GM10266 (cell line): ENCODE data around the gene DLGAP4.
A peak's percentile ranks its signal among the peaks of the same experiment; 100 is the strongest.

ENCODE experiments used
- DNase-seq: peaks from one replicate; pipeline ENCODE4 v3.0.0; 2012; ENCODE audit errors: extremely low spot score
- CTCF ChIP-seq: IDR thresholded peaks from 2 replicates; pipeline ENCODE4 v1.5.1; 2012; ENCODE audit warnings: mild to moderate bottlenecking, low read depth; ENCODE audit not compliant: control insufficient read depth, insufficient read depth; ENCODE audit errors: missing control alignments

DLGAP4 gene

GRCh38 chr20:36490191-36490590 is 184.1 kb downstream of the DLGAP4 start:
- TF ChIP-seq CTCF, result no peak

DNA sequence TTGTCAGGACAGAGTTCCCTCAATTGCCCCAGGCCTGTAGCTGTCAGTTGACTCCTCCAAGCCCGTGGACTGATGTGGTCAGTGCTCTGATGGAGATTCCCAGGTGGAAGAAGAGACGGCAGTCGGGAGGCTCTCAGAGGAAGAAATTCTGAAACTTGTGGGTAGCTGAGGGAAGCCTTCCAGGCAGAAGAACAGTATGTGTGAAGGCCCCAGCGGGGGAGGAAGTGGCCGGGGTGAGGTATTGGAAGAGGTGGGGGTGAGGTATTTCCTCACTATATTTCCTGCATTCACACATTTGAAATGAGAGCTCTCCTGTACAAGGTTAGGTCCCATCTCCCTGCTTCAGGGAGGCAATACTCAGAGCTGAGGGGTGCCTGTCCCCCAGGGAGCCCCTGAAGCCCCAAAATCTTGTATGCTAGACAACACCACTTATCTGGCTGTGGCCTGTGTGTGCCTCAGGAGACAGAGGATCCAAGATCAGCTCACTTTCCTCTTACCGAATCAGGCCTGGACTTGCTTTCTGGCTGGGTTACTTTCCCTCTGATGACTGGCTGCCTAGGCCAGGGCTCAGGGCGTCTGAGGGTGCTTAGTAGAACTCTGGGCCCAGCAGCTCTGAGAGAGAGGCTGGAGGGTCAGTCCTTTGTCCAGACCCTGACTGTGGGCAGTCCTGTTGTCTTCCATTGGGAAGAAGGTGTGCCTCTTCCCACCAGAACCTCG is 185.9 kb downstream of the DLGAP4 start:
- peak; percentile 69 for DNase-seq
- no peak for TF ChIP-seq CTCF

More at GRCh38 chr20:36490191-36490590, 184.1 kb downstream of the DLGAP4 start:
- no peak for DNase-seq

DNA sequence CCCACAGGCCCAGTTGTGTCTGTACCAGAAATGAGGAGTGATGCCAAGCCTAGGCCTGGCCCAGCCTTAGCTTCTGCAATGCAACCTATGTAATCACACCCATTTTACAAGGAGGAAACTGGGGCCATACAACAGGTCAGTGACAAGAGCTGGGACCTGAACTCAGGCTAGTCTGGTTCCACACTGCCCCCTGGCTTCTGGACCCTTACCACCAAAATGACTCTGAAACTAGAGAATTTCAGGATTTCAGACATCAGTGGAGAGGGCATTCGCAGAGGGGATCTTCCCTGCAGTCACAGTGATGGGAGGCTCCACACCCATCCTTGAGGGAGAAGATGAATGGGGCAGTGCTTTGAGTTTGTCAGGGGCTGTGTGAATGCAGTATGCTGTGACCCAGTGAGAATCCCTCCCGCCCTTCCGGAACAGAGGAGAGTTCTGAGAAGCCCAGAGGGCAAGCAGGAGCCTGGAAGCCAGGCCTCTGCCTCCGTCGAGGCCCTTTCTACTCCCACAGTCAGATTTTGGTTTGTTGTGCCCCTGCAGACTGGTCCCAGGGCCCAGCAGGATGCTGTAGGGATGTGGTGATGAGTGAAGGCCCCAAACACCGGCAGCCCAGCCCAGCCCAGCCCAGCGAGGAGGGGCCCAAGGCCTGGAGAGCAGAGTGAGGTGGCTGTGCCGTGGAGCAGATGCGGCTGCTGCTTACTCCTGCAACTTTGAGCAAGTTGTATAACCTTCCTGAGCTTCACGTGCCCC is 187.1 kb downstream of the DLGAP4 start:
- peak; percentile 54 for DNase-seq
- peak; percentile 50 for TF ChIP-seq CTCF

DNA sequence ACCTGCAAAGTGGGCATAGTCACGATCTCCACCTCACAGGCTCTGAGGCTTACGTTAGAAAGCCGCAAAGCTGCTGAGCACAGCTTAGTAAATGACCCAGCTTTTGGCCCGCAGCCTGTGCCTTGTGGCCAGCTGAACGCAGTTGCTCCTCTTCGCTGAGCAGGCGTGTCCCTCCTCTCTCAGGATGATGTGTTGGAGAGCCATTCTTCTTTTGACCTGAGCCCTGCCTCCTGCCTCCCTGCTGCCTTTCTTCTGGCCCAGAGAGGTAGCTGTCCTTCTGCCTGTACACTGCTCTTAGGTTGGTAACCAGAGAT is 187.6 kb downstream of the DLGAP4 start:
- TF ChIP-seq CTCF, result no peak
- DNase-seq, result no peak

- no peak for TF ChIP-seq CTCF
- no peak for DNase-seq
These were observed 190.8 kb downstream of the DLGAP4 start for GRCh38 chr20:36496707-36497669.

- no peak for TF ChIP-seq CTCF
- DNase-seq, result no peak
These were observed 191.7 kb downstream of the DLGAP4 start for GRCh38 chr20:36497856-36498255.
